ENCODE data around the gene FUT3.

The FUT3 gene

GRCh38 chr19:5803752-5804515 is 47.3 kb downstream of the FUT3 start:
- H3K4me3 ChIP-seq (ENCODE audit: low read depth, low read length), result peak overlapping the region; percentile 50
- TF ChIP-seq CTCF (IDR thresholded peaks at IDR 0.05; ENCODE audit: insufficient read depth, low read depth, low read length, missing control alignments), result peak; percentile 96

GRCh38 chr19:5803441-5803751 is 47.9 kb downstream of the FUT3 start:
- TF ChIP-seq CTCF (IDR thresholded peaks at IDR 0.05; ENCODE audit: insufficient read depth, low read depth, low read length, missing control alignments), result no peak
- peak overlapping the region; percentile 50 for H3K4me3 ChIP-seq (ENCODE audit: low read depth, low read length)
- no peak for DNase-seq (ENCODE audit: low read depth)

More at GRCh38 chr19:5803752-5804515, 47.3 kb downstream of the FUT3 start:
- DNase-seq (ENCODE audit: low read depth), result peak; percentile 92

- TF ChIP-seq CTCF (IDR thresholded peaks at IDR 0.05; ENCODE audit: insufficient read depth, low read depth, low read length, missing control alignments), result no peak
- DNase-seq (ENCODE audit: low read depth), result no peak
Observed at GRCh38 chr19:5801796-5802619, 49.2 kb downstream of the FUT3 start.

GRCh38 chr19:5800361-5801270 is 50.6 kb downstream of the FUT3 start:
- H3K4me3 ChIP-seq (ENCODE audit: low read depth, low read length), result no peak overlapping the region
- DNase-seq (ENCODE audit: low read depth), result no peak

More at GRCh38 chr19:5801796-5802619, 49.2 kb downstream of the FUT3 start:
- no peak overlapping the region for H3K4me3 ChIP-seq (ENCODE audit: low read depth, low read length)

GRCh38 chr19:5799247-5800241 is 51.7 kb downstream of the FUT3 start:
- DNase-seq (ENCODE audit: low read depth), result no peak
- TF ChIP-seq CTCF (IDR thresholded peaks at IDR 0.05; ENCODE audit: insufficient read depth, low read depth, low read length, missing control alignments), result no peak
- H3K4me3 ChIP-seq (ENCODE audit: low read depth, low read length), result no peak overlapping the region

More at GRCh38 chr19:5800361-5801270, 50.6 kb downstream of the FUT3 start:
- TF ChIP-seq CTCF (IDR thresholded peaks at IDR 0.05; ENCODE audit: insufficient read depth, low read depth, low read length, missing control alignments), result no peak
